ENCODE results near the gene HES6.

The HES6 gene

GRCh38 chr2:238255151-238255551, 15.3 kb upstream of the HES6 start:
- no peak for DNase-seq (ENCODE audit: low read depth in 3 of 3)

- no peak for DNase-seq (ENCODE audit: low read depth in 3 of 3)
These were observed 14.4 kb upstream of the HES6 start for GRCh38 chr2:238254095-238254723.

- DNase-seq (ENCODE audit: low read depth in 3 of 3) = no peak
These were observed 13.2 kb upstream of the HES6 start for GRCh38 chr2:238252766-238253630.

GRCh38 chr2:238251986-238252385, 12.1 kb upstream of the HES6 start:
- DNase-seq (ENCODE audit: low read depth in 3 of 3) = no peak

- no peak for DNase-seq (ENCODE audit: low read depth in 3 of 3)
These were observed 11.5 kb upstream of the HES6 start for GRCh38 chr2:238251331-238251730.

- no peak for DNase-seq (ENCODE audit: low read depth in 3 of 3)
These were observed 11.1 kb upstream of the HES6 start for GRCh38 chr2:238250896-238251295.

GRCh38 chr2:238247841-238248453, 8.1 kb upstream of the HES6 start:
- DNase-seq (ENCODE audit: low read depth in 3 of 3) = no peak

- no peak for DNase-seq (ENCODE audit: low read depth in 3 of 3)
These were observed 7.4 kb upstream of the HES6 start for GRCh38 chr2:238247002-238247822.

- no peak for DNase-seq (ENCODE audit: low read depth in 3 of 3)
These were observed 4.3 kb upstream of the HES6 start for GRCh38 chr2:238244151-238244550.

GRCh38 chr2:238243496-238244076, 3.7 kb upstream of the HES6 start:
- DNase-seq (ENCODE audit: low read depth in 3 of 3) = no peak

GRCh38 chr2:238242731-238243495, 3.1 kb upstream of the HES6 start:
- DNase-seq (ENCODE audit: low read depth in 3 of 3) = no peak

- DNase-seq (ENCODE audit: low read depth in 3 of 3) = no peak
These were observed 2.1 kb upstream of the HES6 start for GRCh38 chr2:238241970-238242369.

- no peak for DNase-seq (ENCODE audit: low read depth in 3 of 3)
These were observed 1.2 kb upstream of the HES6 start for GRCh38 chr2:238240757-238241711.

GRCh38 chr2:238239543-238239862, 335 bp downstream of the HES6 start:
- DNase-seq (ENCODE audit: low read depth in 3 of 3) = peak in 1 of 3 experiments; percentile 19

- no peak for DNase-seq (ENCODE audit: low read depth in 3 of 3)
These were observed 884 bp downstream of the HES6 start for GRCh38 chr2:238238766-238239542.

GRCh38 chr2:238238311-238238765, 1.5 kb downstream of the HES6 start:
- DNase-seq (ENCODE audit: low read depth in 3 of 3) = no peak

- no peak for DNase-seq (ENCODE audit: low read depth in 3 of 3)
These were observed 2.3 kb downstream of the HES6 start for GRCh38 chr2:238237431-238238135.

- no peak for DNase-seq (ENCODE audit: low read depth in 3 of 3)
These were observed 3.3 kb downstream of the HES6 start for GRCh38 chr2:238236571-238236970.

Measured in stimulated activated CD4-positive, alpha-beta T cell treated with anti-CD3 and anti-CD28 coated beads, TNF-alpha, amount 100 ng/mL, for 4 hours (primary cell).